ENCODE data around the gene MEF2A. TPM values are rescaled to one million over a fixed set of nuclear protein-coding genes. Genes with fewer than 3 reads are reported as not detected.

MEF2A gene
- total and polyA plus RNA-seq, 9 donors = 25.5 to 82.7 (median 59.9) TPM

DNA sequence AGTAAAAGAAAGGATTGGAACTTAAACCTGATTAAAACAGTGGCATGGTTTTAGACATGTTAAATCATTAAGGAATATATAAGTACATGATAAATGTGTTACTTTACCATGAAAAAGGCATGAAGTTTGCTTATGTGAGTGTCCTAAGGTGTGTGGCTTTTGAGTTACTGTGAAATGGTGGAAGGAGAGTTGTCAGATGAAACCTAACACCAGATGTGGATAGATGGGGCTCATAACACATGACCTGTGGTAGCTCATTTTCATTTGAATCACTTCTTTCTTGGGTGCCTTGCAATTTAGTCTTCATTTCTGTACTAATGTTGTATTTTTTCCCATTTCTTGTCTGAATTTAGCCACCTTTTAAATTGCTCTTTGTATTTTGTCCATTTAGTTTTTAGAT is 13.0 kb downstream of the MEF2A start:
- Histone ChIP-seq H3K4me1 (ENCODE audit: insufficient read depth) (peaks cover 2% of the 10 kb centered on the region), H3K27me3 (no peaks in the 10 kb centered on the region), H3K36me3 (no peaks in the 10 kb centered on the region), H3K4me3 (no peak overlapping the region), H3K9me3 (no peaks in the 10 kb centered on the region), H3K27ac (no peak overlapping the region)
- DNase-seq = no peak
- intact Hi-C loops (cut with DNase I) = no loop called here
- TF ChIP-seq POLR2A (IDR thresholded peaks at IDR 0.05) = no peak
- TF ChIP-seq, protein P1, sequence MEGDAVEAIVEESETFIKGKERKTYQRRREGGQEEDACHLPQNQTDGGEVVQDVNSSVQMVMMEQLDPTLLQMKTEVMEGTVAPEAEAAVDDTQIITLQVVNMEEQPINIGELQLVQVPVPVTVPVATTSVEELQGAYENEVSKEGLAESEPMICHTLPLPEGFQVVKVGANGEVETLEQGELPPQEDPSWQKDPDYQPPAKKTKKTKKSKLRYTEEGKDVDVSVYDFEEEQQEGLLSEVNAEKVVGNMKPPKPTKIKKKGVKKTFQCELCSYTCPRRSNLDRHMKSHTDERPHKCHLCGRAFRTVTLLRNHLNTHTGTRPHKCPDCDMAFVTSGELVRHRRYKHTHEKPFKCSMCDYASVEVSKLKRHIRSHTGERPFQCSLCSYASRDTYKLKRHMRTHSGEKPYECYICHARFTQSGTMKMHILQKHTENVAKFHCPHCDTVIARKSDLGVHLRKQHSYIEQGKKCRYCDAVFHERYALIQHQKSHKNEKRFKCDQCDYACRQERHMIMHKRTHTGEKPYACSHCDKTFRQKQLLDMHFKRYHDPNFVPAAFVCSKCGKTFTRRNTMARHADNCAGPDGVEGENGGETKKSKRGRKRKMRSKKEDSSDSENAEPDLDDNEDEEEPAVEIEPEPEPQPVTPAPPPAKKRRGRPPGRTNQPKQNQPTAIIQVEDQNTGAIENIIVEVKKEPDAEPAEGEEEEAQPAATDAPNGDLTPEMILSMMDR (IDR thresholded peaks at IDR 0.05) = no peak
- TF ChIP-seq EP300 (IDR thresholded peaks at IDR 0.05) = no peak

DNA sequence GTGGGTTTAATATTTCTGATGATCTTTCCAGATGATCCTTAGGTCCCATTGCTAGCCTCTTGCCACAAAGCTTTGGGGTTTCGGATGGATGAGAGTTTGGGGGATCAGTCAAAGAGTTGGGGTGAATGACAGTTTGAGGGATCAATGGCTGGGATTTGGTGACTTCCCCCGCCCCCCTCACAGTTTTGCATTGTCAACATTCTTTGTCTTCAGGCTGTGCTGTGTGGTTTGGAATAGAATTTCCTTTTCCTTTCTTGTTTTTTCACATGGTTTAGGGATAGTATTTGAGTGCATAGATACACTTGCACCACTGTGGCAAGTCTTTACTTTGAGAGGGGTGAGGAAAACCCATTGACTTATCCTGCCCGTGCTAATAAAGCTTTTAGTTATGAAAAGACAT is 14.3 kb downstream of the MEF2A start:
- no peak for TF ChIP-seq EP300 (IDR thresholded peaks at IDR 0.05)
- no peak for TF ChIP-seq POLR2A (IDR thresholded peaks at IDR 0.05)
- Histone ChIP-seq H3K27ac (no peak overlapping the region), H3K27me3 (no peaks in the 10 kb centered on the region), H3K4me3 (no peak overlapping the region), H3K36me3 (no peaks in the 10 kb centered on the region), H3K9me3 (no peaks in the 10 kb centered on the region), H3K4me1 (ENCODE audit: insufficient read depth) (peaks cover 2% of the 10 kb centered on the region)
- no peak for DNase-seq
- 77 to 84% (median 83%) methylated on average over 3 of the region's 3 CpGs for WGBS, 3 donors
- intact Hi-C loops (cut with DNase I) = no loop called here

DNA sequence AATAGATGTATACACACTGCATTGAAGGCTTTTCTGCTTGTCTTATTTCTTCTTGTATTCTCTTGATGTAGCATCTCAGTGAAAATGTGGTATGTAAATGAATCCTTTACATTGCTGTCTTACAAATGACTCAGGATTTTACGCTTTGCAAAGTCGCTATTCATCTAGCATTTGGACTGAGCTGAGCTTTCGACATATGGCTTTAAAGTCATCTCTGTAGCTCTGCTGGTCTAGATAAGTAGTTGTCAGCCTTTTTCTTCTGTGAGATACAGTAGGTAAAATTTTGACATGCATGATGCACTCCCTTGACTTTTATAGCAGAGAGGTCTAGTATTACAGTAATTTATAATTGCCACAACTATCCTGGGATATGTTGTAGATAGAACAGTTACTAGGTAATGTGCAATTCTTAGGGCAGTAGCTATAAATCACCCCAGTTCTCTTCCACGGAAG is 16.8 kb downstream of the MEF2A start:
- H3K4me3 ChIP-seq = no peak overlapping the region
- H3K27ac ChIP-seq = no peak overlapping the region
- no peaks in the 10 kb centered on the region for H3K27me3 ChIP-seq
- no peak for TF ChIP-seq EP300 (IDR thresholded peaks at IDR 0.05)
- no peak for TF ChIP-seq POLR2A (IDR thresholded peaks at IDR 0.05)
- TF ChIP-seq, protein P1 (IDR thresholded peaks at IDR 0.05) = no peak
- H3K9me3 ChIP-seq = no peaks in the 10 kb centered on the region
- whole genome bisulfite sequencing, 3 donors = 67 to 74% (median 73%) methylated on average over 4 of the region's 4 CpGs
- DNase-seq = no peak
- peaks cover 2% of the 10 kb centered on the region for H3K4me1 ChIP-seq (ENCODE audit: insufficient read depth)
- no peaks in the 10 kb centered on the region for H3K36me3 ChIP-seq
- intact Hi-C loops (cut with DNase I) = no loop called here

DNA sequence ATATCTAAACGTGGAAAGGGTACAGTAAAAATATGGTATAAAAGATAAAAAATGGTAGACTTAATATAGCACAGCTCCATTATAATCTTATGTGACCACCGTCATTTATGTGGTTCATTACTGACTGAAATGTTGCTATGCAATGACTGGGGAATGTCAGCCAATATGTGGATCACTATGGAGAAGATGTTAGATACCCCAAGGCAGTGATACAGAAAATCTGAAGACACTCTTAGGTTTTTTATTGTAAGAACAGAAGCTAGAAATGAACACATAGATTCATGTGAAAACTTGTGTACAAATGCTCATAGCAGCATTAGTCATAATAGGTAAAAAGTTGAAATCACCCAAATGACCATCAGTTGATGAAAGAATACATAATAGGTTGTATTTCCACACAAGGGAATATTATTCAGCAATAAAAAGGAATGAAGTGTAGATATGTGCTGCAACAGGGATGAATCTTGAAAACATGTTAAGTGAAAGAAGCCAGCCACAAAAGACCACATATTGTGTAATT is 18.4 kb downstream of the MEF2A start:
- no peaks in the 10 kb centered on the region for H3K27me3 ChIP-seq
- H3K36me3 ChIP-seq = no peaks in the 10 kb centered on the region
- H3K9me3 ChIP-seq = no peaks in the 10 kb centered on the region
- no peak overlapping the region for H3K4me3 ChIP-seq
- no peak overlapping the region for H3K27ac ChIP-seq
- no peak for TF ChIP-seq EP300 (IDR thresholded peaks at IDR 0.05)
- TF ChIP-seq, protein P1 (IDR thresholded peaks at IDR 0.05) = no peak
- TF ChIP-seq POLR2A (IDR thresholded peaks at IDR 0.05) = no peak
- intact Hi-C loops (cut with DNase I) = no loop called here
- peaks cover 2% of the 10 kb centered on the region for H3K4me1 ChIP-seq (ENCODE audit: insufficient read depth)
- WGBS, 3 donors = 88 to 94% (median 91%) methylated on average over 2 of the region's 2 CpGs
- no peak for DNase-seq

DNA sequence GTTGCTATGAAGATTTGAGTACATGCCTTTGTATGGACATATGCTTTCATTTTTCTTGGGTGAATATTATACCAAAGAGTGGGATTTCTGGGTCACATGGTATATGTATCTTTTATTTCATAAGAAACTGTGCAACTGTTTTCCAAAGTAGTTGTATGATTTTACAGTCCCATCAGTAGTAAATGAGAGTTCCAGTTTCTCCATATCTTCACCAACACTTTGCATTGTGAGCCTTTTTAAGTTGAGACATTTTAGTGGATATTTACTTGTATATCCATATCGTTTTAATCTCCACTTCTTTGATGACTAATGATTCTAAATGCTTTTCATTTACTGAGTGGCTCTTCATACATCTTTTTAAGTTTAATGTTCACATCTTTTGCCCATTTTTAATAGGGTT is 20.3 kb downstream of the MEF2A start:
- H3K27ac ChIP-seq = no peak overlapping the region
- no peaks in the 10 kb centered on the region for H3K9me3 ChIP-seq
- intact Hi-C loops (cut with DNase I) = no loop called here
- TF ChIP-seq EP300 (IDR thresholded peaks at IDR 0.05) (no peak), POLR2A (IDR thresholded peaks at IDR 0.05) (no peak)
- TF ChIP-seq, protein P1 (IDR thresholded peaks at IDR 0.05) = no peak
- H3K4me3 ChIP-seq = no peak overlapping the region
- no peak for DNase-seq
- 88 to 94% (median 92%) methylated on average over 1 of the region's 1 CpG for WGBS, 3 donors
- H3K4me1 ChIP-seq (ENCODE audit: insufficient read depth) = no peaks in the 10 kb centered on the region
- H3K27me3 ChIP-seq = no peaks in the 10 kb centered on the region
- H3K36me3 ChIP-seq = no peaks in the 10 kb centered on the region
